Body of pancreas (tissue), 4 donors: ENCODE data around the gene CAMTA1.

ENCODE experiments used
- CTCF ChIP-seq, 7 experiments: fragments of 450-650 bp in 4 of 7; fragments of 200-600 bp in 3 of 7; sonication (generic) in 3 of 7; IDR thresholded peaks; one replicate each; pipeline ENCODE4 v1.5.1; 2016 to 2019; ENCODE audit warnings: antibody characterized with exemption in 7 of 7
- POLR2A ChIP-seq, 3 donors: fragments of 450-650 bp; IDR thresholded peaks; one replicate each; pipeline ENCODE4 v1.6.1; 2016; ENCODE audit warnings: antibody characterized with exemption in 3 of 3, mild to moderate bottlenecking in 2 of 3

DNA sequence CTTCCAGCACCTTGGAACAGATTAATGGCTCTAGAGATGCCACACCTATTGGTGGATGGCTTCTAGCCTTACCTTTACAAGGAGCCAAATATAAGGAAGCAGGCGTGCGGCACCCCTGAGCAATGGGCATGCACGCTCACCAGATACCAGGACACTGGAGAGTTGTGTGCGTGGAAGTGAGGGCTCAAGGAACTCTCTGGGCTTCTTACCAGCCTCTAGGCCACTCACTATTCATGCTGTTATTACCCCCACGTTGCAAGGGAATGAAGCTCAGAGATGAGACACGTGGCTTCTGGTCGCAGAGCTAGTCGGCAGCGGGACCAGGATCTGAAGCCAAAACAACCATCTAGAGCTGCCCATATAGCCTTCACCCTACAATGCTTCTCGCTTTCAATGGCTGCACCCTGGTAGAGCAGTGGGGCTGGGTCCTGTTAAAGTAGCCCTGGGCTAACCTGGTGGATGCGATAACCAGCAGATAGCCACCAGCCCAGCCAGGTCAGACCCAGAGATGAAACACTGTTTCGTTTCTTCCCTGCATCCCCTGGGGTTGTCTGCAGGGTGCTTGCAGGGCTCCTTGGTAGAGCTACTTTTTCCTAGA is 589.4 kb downstream of the CAMTA1 start:
- TF ChIP-seq POLR2A (IDR thresholded peaks at IDR 0.05) (no peak), CTCF (IDR thresholded peaks at IDR 0.05) (no peak)
